ENCODE measurements around the gene ADIRF.

DNA sequence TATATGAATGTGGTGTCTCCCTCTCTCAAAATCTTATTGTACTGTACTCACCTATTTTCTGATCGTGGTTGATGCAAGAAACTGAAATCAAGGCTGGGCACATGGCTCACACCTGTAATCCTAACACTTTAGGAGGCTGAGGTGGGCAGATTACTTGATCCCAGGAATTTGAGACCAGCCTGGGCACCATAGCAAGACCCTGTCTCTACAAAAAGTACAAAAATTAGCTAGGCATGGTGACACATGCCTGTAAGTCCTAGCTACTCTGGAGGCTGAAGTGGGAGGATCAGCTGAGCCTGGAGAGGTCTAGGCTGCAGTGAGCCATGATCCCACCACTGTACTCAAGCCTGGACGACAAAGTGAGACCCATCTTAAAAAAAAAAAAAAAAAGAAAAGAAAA is 26.9 kb upstream of the ADIRF start:
- TF ChIP-seq, protein P1, sequence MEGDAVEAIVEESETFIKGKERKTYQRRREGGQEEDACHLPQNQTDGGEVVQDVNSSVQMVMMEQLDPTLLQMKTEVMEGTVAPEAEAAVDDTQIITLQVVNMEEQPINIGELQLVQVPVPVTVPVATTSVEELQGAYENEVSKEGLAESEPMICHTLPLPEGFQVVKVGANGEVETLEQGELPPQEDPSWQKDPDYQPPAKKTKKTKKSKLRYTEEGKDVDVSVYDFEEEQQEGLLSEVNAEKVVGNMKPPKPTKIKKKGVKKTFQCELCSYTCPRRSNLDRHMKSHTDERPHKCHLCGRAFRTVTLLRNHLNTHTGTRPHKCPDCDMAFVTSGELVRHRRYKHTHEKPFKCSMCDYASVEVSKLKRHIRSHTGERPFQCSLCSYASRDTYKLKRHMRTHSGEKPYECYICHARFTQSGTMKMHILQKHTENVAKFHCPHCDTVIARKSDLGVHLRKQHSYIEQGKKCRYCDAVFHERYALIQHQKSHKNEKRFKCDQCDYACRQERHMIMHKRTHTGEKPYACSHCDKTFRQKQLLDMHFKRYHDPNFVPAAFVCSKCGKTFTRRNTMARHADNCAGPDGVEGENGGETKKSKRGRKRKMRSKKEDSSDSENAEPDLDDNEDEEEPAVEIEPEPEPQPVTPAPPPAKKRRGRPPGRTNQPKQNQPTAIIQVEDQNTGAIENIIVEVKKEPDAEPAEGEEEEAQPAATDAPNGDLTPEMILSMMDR (IDR thresholded peaks at IDR 0.05) = no peak
- no peak for TF ChIP-seq EZH2 (IDR thresholded peaks at IDR 0.05; ENCODE audit: borderline replicate concordance, insufficient read depth, low read depth, low read length, poor library complexity, severe bottlenecking)

Measured in B cell (primary cell).